Immature natural killer cell (primary cell): ENCODE measurements around the gene PARD3B. TPM values are rescaled to one million over a fixed set of nuclear protein-coding genes. Genes with fewer than 3 reads are reported as not detected.
"Not testable (repeated sequence)": the region's sequence is repeated elsewhere in the genome, so short reads cannot be mapped to it uniquely, and the experiment has no call there.

Experiments used
- DNase-seq, 3 donors: peaks; one replicate each; pipeline ENCODE4 v3.0.0; 2022; ENCODE audit warnings: mixed read lengths in 1 of 3
- H3K27ac Mint-ChIP-seq, 6 donors: one replicate each; pipeline ENCODE4 v1.8.0; 2020; ENCODE audit warnings: mixed read lengths in 6 of 6, mild to moderate bottlenecking in 5 of 6, inconsistent platforms in 4 of 6, moderate library complexity in 3 of 6
- H3K27me3 Mint-ChIP-seq, 3 donors: one replicate each; pipeline ENCODE4 v1.8.0; 2020 to 2021; ENCODE audit warnings: low read depth in 3 of 3, mild to moderate bottlenecking in 3 of 3, mixed read lengths in 3 of 3, moderate library complexity in 3 of 3, inconsistent platforms in 1 of 3
- H3K36me3 Mint-ChIP-seq, 3 donors: one replicate each; pipeline ENCODE4 v1.8.0; 2020; ENCODE audit warnings: mixed read lengths in 3 of 3, inconsistent platforms in 2 of 3, mild to moderate bottlenecking in 2 of 3
- H3K4me1 Mint-ChIP-seq, 2 donors: one replicate each; pipeline ENCODE4 v1.8.0; 2020; ENCODE audit warnings: inconsistent platforms in 2 of 2, mild to moderate bottlenecking in 2 of 2, mixed read lengths in 2 of 2, moderate library complexity in 1 of 2
- H3K4me3 Mint-ChIP-seq, 5 donors: one replicate each; pipeline ENCODE4 v1.8.0; 2020; ENCODE audit warnings: mild to moderate bottlenecking in 5 of 5, mixed read lengths in 5 of 5, inconsistent platforms in 3 of 5, moderate library complexity in 3 of 5
- H3K9me3 Mint-ChIP-seq, 6 donors: one replicate each; pipeline ENCODE4 v1.8.0; 2020; ENCODE audit warnings: mild to moderate bottlenecking in 6 of 6, mixed read lengths in 6 of 6, inconsistent platforms in 4 of 6, moderate library complexity in 3 of 6
- polyA plus RNA-seq, 3 donors: library from polyadenylated mRNA; unstranded; fragments of 300-500 nt; fragmentation: Illumina TruSeq; gene quantifications; one replicate each; pipeline ENCODE4 v1.2.3, GENCODE V29; 2021

The PARD3B gene
- polyA plus RNA-seq, 3 donors from 2014 or later, result not detected

GRCh38 chr2:205463466-205464025 lies 918.3 kb downstream of the PARD3B start:
- Mint-ChIP-seq H3K27me3 (no peaks in the 10 kb centered on the region), H3K36me3 (no peaks in the 10 kb centered on the region), H3K9me3 (peaks cover 0 to 2% (median under 1%) of the 10 kb centered on the region in 6 donors), H3K4me1 (peaks cover 0 to 8% of the 10 kb centered on the region in 2 donors), H3K4me3 (no peak overlapping the region), H3K27ac (no peak overlapping the region)
- DNase-seq, result no peak

GRCh38 chr2:205464681-205465080 lies 919.4 kb downstream of the PARD3B start:
- Mint-ChIP-seq H3K9me3 (peaks cover 0 to 1% (median 0%) of the 10 kb centered on the region in 6 donors), H3K27me3 (peaks cover 0 to 4% (median 0%) of the 10 kb centered on the region in 3 donors), H3K4me1 (peaks cover 0 to 8% of the 10 kb centered on the region in 2 donors), H3K4me3 (no peak overlapping the region), H3K27ac (no peak overlapping the region), H3K36me3 (no peaks in the 10 kb centered on the region)
- DNase-seq, result no peak

GRCh38 chr2:205465791-205466190 lies 920.5 kb downstream of the PARD3B start:
- H3K4me1 Mint-ChIP-seq, result peaks cover 0 to 8% of the 10 kb centered on the region in 2 donors
- H3K9me3 Mint-ChIP-seq, result peaks cover 0 to 10% (median 0%) of the 10 kb centered on the region in 6 donors
- DNase-seq, result no peak
- H3K27ac Mint-ChIP-seq, result no peak overlapping the region
- no peaks in the 10 kb centered on the region for H3K36me3 Mint-ChIP-seq
- peaks cover 0 to 4% (median 0%) of the 10 kb centered on the region in 3 donors for H3K27me3 Mint-ChIP-seq
- no peak overlapping the region for H3K4me3 Mint-ChIP-seq

GRCh38 chr2:205471776-205472175 lies 926.5 kb downstream of the PARD3B start:
- Mint-ChIP-seq H3K4me1 (no peaks in the 10 kb centered on the region), H3K36me3 (no peaks in the 10 kb centered on the region), H3K9me3 (peaks cover 0 to 11% (median 1%) of the 10 kb centered on the region in 6 donors), H3K4me3 (no peak overlapping the region), H3K27me3 (peaks cover 0 to 4% (median 0%) of the 10 kb centered on the region in 3 donors), H3K27ac (no peak overlapping the region)
- no peak for DNase-seq

- H3K9me3 Mint-ChIP-seq, result peaks cover 0 to 11% (median 1%) of the 10 kb centered on the region in 6 donors
- peaks cover 0 to 4% (median 0%) of the 10 kb centered on the region in 3 donors for H3K27me3 Mint-ChIP-seq
- no peak overlapping the region for H3K4me3 Mint-ChIP-seq
- no peak overlapping the region for H3K27ac Mint-ChIP-seq
- DNase-seq, result no peak
- H3K4me1 Mint-ChIP-seq, result no peaks in the 10 kb centered on the region
- H3K36me3 Mint-ChIP-seq, result no peaks in the 10 kb centered on the region
Observed at GRCh38 chr2:205473791-205474190, 928.5 kb downstream of the PARD3B start.

GRCh38 chr2:205474741-205475415 lies 929.6 kb downstream of the PARD3B start:
- DNase-seq, result no peak
- no peaks in the 10 kb centered on the region for H3K36me3 Mint-ChIP-seq
- no peak overlapping the region for H3K4me3 Mint-ChIP-seq
- H3K4me1 Mint-ChIP-seq, result no peaks in the 10 kb centered on the region
- H3K9me3 Mint-ChIP-seq, result peaks cover 0 to 10% (median 1%) of the 10 kb centered on the region in 6 donors
- no peak overlapping the region for H3K27ac Mint-ChIP-seq
- no peaks in the 10 kb centered on the region for H3K27me3 Mint-ChIP-seq

GRCh38 chr2:205475416-205475768 lies 930.1 kb downstream of the PARD3B start:
- Mint-ChIP-seq H3K4me1 (no peaks in the 10 kb centered on the region), H3K27ac (no peak overlapping the region), H3K27me3 (no peaks in the 10 kb centered on the region), H3K4me3 (no peak overlapping the region), H3K36me3 (no peaks in the 10 kb centered on the region), H3K9me3 (peaks cover 0 to 4% (median 1%) of the 10 kb centered on the region in 6 donors)
- DNase-seq, result no peak

GRCh38 chr2:205477016-205477705 lies 931.9 kb downstream of the PARD3B start:
- H3K27ac Mint-ChIP-seq, result no peak overlapping the region
- no peaks in the 10 kb centered on the region for H3K27me3 Mint-ChIP-seq
- peaks cover 0 to under 1% (median 0%) of the 10 kb centered on the region in 6 donors for H3K9me3 Mint-ChIP-seq
- no peaks in the 10 kb centered on the region for H3K36me3 Mint-ChIP-seq
- no peak overlapping the region for H3K4me3 Mint-ChIP-seq
- H3K4me1 Mint-ChIP-seq, result no peaks in the 10 kb centered on the region
- no peak for DNase-seq

- H3K36me3 Mint-ChIP-seq, result no peaks in the 10 kb centered on the region
- no peak overlapping the region for H3K27ac Mint-ChIP-seq
- no peaks in the 10 kb centered on the region for H3K4me1 Mint-ChIP-seq
- no peaks in the 10 kb centered on the region for H3K9me3 Mint-ChIP-seq
- DNase-seq, result no peak
- no peak overlapping the region for H3K4me3 Mint-ChIP-seq
- peaks cover 0 to 4% (median 1%) of the 10 kb centered on the region in 3 donors for H3K27me3 Mint-ChIP-seq
Observed at GRCh38 chr2:205481861-205482260, 936.6 kb downstream of the PARD3B start.

GRCh38 chr2:205482399-205483081 lies 937.3 kb downstream of the PARD3B start:
- Mint-ChIP-seq H3K27ac (no peak overlapping the region), H3K4me1 (no peaks in the 10 kb centered on the region), H3K4me3 (no peak overlapping the region), H3K36me3 (no peaks in the 10 kb centered on the region), H3K9me3 (no peaks in the 10 kb centered on the region), H3K27me3 (peaks cover 0 to 4% (median 1%) of the 10 kb centered on the region in 3 donors)
- DNase-seq, result no peak

- H3K27ac Mint-ChIP-seq, result no peak overlapping the region
- no peaks in the 10 kb centered on the region for H3K36me3 Mint-ChIP-seq
- H3K9me3 Mint-ChIP-seq, result no peaks in the 10 kb centered on the region
- H3K4me1 Mint-ChIP-seq, result no peaks in the 10 kb centered on the region
- no peak for DNase-seq
- peaks cover 0 to 4% (median 1%) of the 10 kb centered on the region in 3 donors for H3K27me3 Mint-ChIP-seq
- no peak overlapping the region for H3K4me3 Mint-ChIP-seq
Observed at GRCh38 chr2:205483095-205483494, 937.8 kb downstream of the PARD3B start.

GRCh38 chr2:205484215-205484614 lies 938.9 kb downstream of the PARD3B start:
- Mint-ChIP-seq H3K27me3 (peaks cover 0 to 4% (median 1%) of the 10 kb centered on the region in 3 donors), H3K36me3 (no peaks in the 10 kb centered on the region), H3K4me1 (no peaks in the 10 kb centered on the region), H3K27ac (no peak overlapping the region), H3K4me3 (no peak overlapping the region), H3K9me3 (no peaks in the 10 kb centered on the region)
- no peak for DNase-seq

GRCh38 chr2:205484764-205485163 lies 939.5 kb downstream of the PARD3B start:
- H3K4me1 Mint-ChIP-seq, result no peaks in the 10 kb centered on the region
- H3K27me3 Mint-ChIP-seq, result peaks cover 0 to 4% (median 1%) of the 10 kb centered on the region in 3 donors
- H3K36me3 Mint-ChIP-seq, result no peaks in the 10 kb centered on the region
- H3K4me3 Mint-ChIP-seq, result no peak overlapping the region
- no peak overlapping the region for H3K27ac Mint-ChIP-seq
- no peaks in the 10 kb centered on the region for H3K9me3 Mint-ChIP-seq
- no peak for DNase-seq

GRCh38 chr2:205493528-205493927 lies 948.3 kb downstream of the PARD3B start:
- H3K4me3 Mint-ChIP-seq, H3K4me1 Mint-ChIP-seq, H3K36me3 Mint-ChIP-seq, H3K9me3 Mint-ChIP-seq, DNase-seq, H3K27ac Mint-ChIP-seq, H3K27me3 Mint-ChIP-seq: not testable (repeated sequence)
